ENCODE measurements around the gene PCBP3. TPM values are rescaled to one million over a fixed set of nuclear protein-coding genes. Genes with fewer than 3 reads are reported as not detected.

The PCBP3 gene
- total and polyA plus RNA-seq, 10 of the 15 experiments (the other 5 are each of a cell fraction or from before 2014, with no cell fraction given): 0.09 to 1.3 (median 0.46) TPM; not detected in 3

DNA sequence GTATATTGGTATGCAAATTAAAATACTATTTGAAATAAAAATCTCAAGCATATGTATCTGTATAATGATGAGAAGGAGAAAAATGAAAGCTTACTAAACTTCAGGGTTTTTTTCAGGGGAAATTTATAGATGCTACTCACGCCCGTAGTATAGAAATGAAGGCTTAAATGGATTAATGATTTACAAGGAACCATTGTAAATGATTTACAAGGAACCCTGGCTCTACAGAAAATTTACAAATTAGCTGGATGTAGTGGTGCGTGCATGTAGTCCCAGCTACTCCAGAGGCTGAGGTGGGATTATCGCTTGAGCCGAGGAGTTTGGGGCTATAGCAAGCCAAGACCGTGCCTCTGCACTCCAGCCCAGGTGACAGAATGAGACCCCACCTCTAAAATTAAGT lies 150.5 kb downstream of the PCBP3 start:
- H3K36me3 ChIP-seq (ENCODE audit: control insufficient read depth in 2 of 2, insufficient read depth in 2 of 2, low read length in 1 of 2): no peaks in the 10 kb centered on the region
- no peaks in the 10 kb centered on the region for H4K20me1 ChIP-seq (ENCODE audit: control insufficient read depth, insufficient read depth)
- H3K4me1 ChIP-seq (ENCODE audit: control insufficient read depth, insufficient read depth, low read length): no peaks in the 10 kb centered on the region
- ATAC-seq (no peak; the same call in 1 of the 3 replicates), FAIRE-seq (no peak), DNase-seq (ENCODE audit: low read depth, low spot score) (no peak)
- H3K27ac ChIP-seq (ENCODE audit: control insufficient read depth, insufficient read depth): no peak overlapping the region
- H3K4me2 ChIP-seq (ENCODE audit: control insufficient read depth, insufficient read depth): no peak overlapping the region
- ChIA-PET CTCF (no interaction called here), RAD21 (ENCODE audit: unreplicated experiment) (no interaction called here), POLR2A (no interaction called here), SMC1A (ENCODE audit: uncharacterized antibody, unreplicated experiment) (no interaction called here)
- H2AFZ ChIP-seq (ENCODE audit: control insufficient read depth, low read depth, low read length): no peak overlapping the region
- in situ Hi-C loops (cut with MboI) (no loop called here), intact Hi-C loops (cut with micrococcal nuclease; ENCODE audit: unreplicated experiment) (no loop called here)
- no peaks in the 10 kb centered on the region for H3K9me3 ChIP-seq (replicated peaks; ENCODE audit: control insufficient read depth, insufficient read depth, low read length)
- H3K4me3 ChIP-seq: no peak overlapping the region
- TF ChIP-seq TAF1 (IDR thresholded peaks at IDR 0.05; ENCODE audit: borderline replicate concordance, low read depth, low read length): no peak
- no peak for TF ChIP-seq ZNF592 (IDR thresholded peaks at IDR 0.05)
- no peak for TF ChIP-seq ZNF274 (IDR thresholded peaks at IDR 0.05; ENCODE audit: insufficient read depth, insufficient read length)
- TF ChIP-seq CREB1 (IDR thresholded peaks at IDR 0.05; ENCODE audit: low read depth): no peak
- TF ChIP-seq IRF5 (IDR thresholded peaks at IDR 0.05; ENCODE audit: borderline replicate concordance): no peak
- TF ChIP-seq NFYA (IDR thresholded peaks at IDR 0.05; ENCODE audit: borderline replicate concordance, low read depth, low read length): no peak
- no peak for TF ChIP-seq LARP7 (IDR thresholded peaks at IDR 0.05)
- TF ChIP-seq MEF2B (IDR thresholded peaks at IDR 0.05; ENCODE audit: partially characterized antibody, poor library complexity, severe bottlenecking): no peak
- no peak for TF ChIP-seq EGR1 (IDR thresholded peaks at IDR 0.05; ENCODE audit: borderline replicate concordance in 1 of 2, low read depth in 2 of 2, low read length in 2 of 2)
- TF ChIP-seq ZBTB40 (IDR thresholded peaks at IDR 0.05; ENCODE audit: borderline replicate concordance): no peak
- TF ChIP-seq CHD2 (IDR thresholded peaks at IDR 0.05; ENCODE audit: borderline replicate concordance, low read depth, low read length): no peak
- TF ChIP-seq BCL11A (IDR thresholded peaks at IDR 0.05; ENCODE audit: low read depth, low read length): no peak
- no peak for TF ChIP-seq NFXL1 (IDR thresholded peaks at IDR 0.05; ENCODE audit: borderline replicate concordance)
- no peak for TF ChIP-seq SMAD1 (IDR thresholded peaks at IDR 0.05; ENCODE audit: low read depth, partially characterized antibody)
- no peak for TF ChIP-seq SIN3A (IDR thresholded peaks at IDR 0.05; ENCODE audit: low read depth, low read length)
- 49% methylated on average over 6 of the region's 6 CpGs for WGBS (ENCODE audit: insufficient coverage, insufficient replicate concordance, low lambda C conversion rate, missing lambda C conversion rate)
- H3K9ac ChIP-seq (ENCODE audit: control insufficient read depth, insufficient read depth, low read length): no peak overlapping the region
- BruUV-seq (replicated peaks): no TSS peak
- H3K79me2 ChIP-seq (ENCODE audit: control insufficient read depth, insufficient read depth, low read length): no peaks in the 10 kb centered on the region
- no peaks in the 10 kb centered on the region for H3K27me3 ChIP-seq (replicated peaks in 1 of 2; ENCODE audit: control insufficient read depth in 2 of 2, insufficient read depth in 2 of 2, low read length in 1 of 2)

All from GM12878 (cell line).